Transverse colon (tissue), 4 donors: Measurements from ENCODE around the gene RGS16. TPM values are rescaled to one million over a fixed set of nuclear protein-coding genes. Genes with fewer than 3 reads are reported as not detected.

Experiments
- DNase-seq: peaks from one replicate; pipeline ENCODE4 v3.0.0-alpha.2; 2019
- H3K27ac ChIP-seq, 4 donors: fragments of 200-600 bp; sonication (generic); 2 replicates each; pipeline ENCODE4 v1.5.1; 2016 to 2018; ENCODE audit warnings: inconsistent platforms in 4 of 4
- H3K27me3 ChIP-seq: fragments of 200-600 bp; sonication (generic); 2 replicates; pipeline ENCODE4 v1.5.1; 2017; ENCODE audit warnings: inconsistent platforms
- H3K36me3 ChIP-seq, 4 donors: fragments of 200-600 bp; sonication (generic); 2 replicates each; pipeline ENCODE4 v1.5.1; 2017 to 2019; ENCODE audit warnings: inconsistent platforms in 4 of 4
- H3K4me1 ChIP-seq, 4 donors: fragments of 200-600 bp; sonication (generic); 2 replicates each; pipeline ENCODE4 v1.5.1; 2017 to 2020; ENCODE audit warnings: inconsistent platforms in 4 of 4
- H3K4me3 ChIP-seq, 4 donors: fragments of 200-600 bp; sonication (generic); 1 replicate in 1 of 4; 2 replicates in 3 of 4; pipeline versions ENCODE4 v1.5.1 to v1.6.1; 2017 to 2019; ENCODE audit warnings: inconsistent platforms in 4 of 4
- H3K9me3 ChIP-seq, 2 donors: fragments of 200-600 bp; sonication (generic); 2 replicates each; pipeline ENCODE4 v1.5.1; 2017 to 2019; ENCODE audit warnings: inconsistent platforms in 2 of 2
- CTCF ChIP-seq, 5 experiments: fragments of 200-600 bp in 3 of 5; fragments of 450-650 bp in 2 of 5; sonication (generic) in 3 of 5; IDR thresholded peaks; 1 replicate in 2 of 5; 2 replicates in 3 of 5; pipeline ENCODE4 v1.5.1; 2016 to 2017; ENCODE audit warnings: antibody characterized with exemption in 5 of 5, inconsistent platforms in 3 of 5, mild to moderate bottlenecking in 2 of 5, moderate library complexity in 1 of 5
- EP300 ChIP-seq: sonication (generic); formaldehyde crosslinking; IDR thresholded peaks from one replicate; pipeline ENCODE4 v1.6.1; 2017; ENCODE audit warnings: antibody characterized with exemption, low read depth
- POLR2A ChIP-seq: fragments of 450-650 bp; IDR thresholded peaks from one replicate; pipeline ENCODE4 v1.6.1; 2016; ENCODE audit warnings: antibody characterized with exemption, mild to moderate bottlenecking, moderate library complexity
- POLR2AphosphoS5 ChIP-seq, 3 donors: sonication (generic); formaldehyde crosslinking; IDR thresholded peaks; one replicate each; pipeline ENCODE4 v1.6.1; 2016; ENCODE audit warnings: antibody characterized with exemption in 3 of 3
- WGBS, 2 donors: methylation state at CpG; one replicate each; pipeline ENCODE4 v1.1.5; 2018; ENCODE audit warnings: low coverage in 1 of 2; 5-methylcytosine and 5-hydroxymethylcytosine counted together
- in situ Hi-C, 4 donors: fragments of 200-750 bp; cut with MboI; loops; one replicate each; pipeline versions ENCODE4 v1.15.0 to v1.15.1; 2017; ENCODE audit warnings: low sequenced_read_pairs in 3 of 4, low pct_ligation_motif_present in 1 of 4, low pct_unique_long_range_greater_than_20kb in 1 of 4
- intact Hi-C: fragments of 100-400 bp; cut with DNase I; formaldehyde crosslinking; loops from one replicate; pipeline ENCODE4 v1.15.1; 2023; ENCODE audit warnings: low total_unique reads
- total RNA-seq, 4 donors: library from RNA; depleted of rRNA; stranded (reverse); fragments of >200 nt; gene quantifications; one replicate each; pipeline ENCODE4 v1.1.0, GENCODE V29; 2016

The RGS16 gene
- total RNA-seq, 4 donors from 2014 or later = 0.82 to 3.0 (median 1.7) TPM; not detected in 1

GRCh38 chr1:182600745-182601415, 3.3 kb downstream of the RGS16 start:
- intact Hi-C loops = loop anchor here (2.0 kb wide), 1 partner anchor 182 kb away; no protein-coding TSS in a partner anchor
- 58 to 67% methylated on average over 3 to 5 of the region's 5 CpGs for WGBS, 2 donors

GRCh38 chr1:182600036-182600713, 4.0 kb downstream of the RGS16 start:
- no peak overlapping the region for H3K4me3 ChIP-seq
- intact Hi-C loops (loop anchor here (2.0 kb wide), 1 partner anchor 183 kb away; no protein-coding TSS in a partner anchor), in situ Hi-C loops (loop anchor here in 2 of 4 donors (5.0 kb wide), 1 partner anchor 187 kb away; the partner anchor contains the start of gene NPL (in 2 of the 2))
- DNase-seq = no peak
- TF ChIP-seq POLR2AphosphoS5 (IDR thresholded peaks at IDR 0.05) = no peak
- no peak for TF ChIP-seq EP300
- TF ChIP-seq POLR2A = no peak
- TF ChIP-seq CTCF (IDR thresholded peaks at IDR 0.05) = no peak
- WGBS, 2 donors = 76 to 100% methylated on average over 3 to 17 of the region's 17 CpGs
- peaks cover 4 to 16% (median 11%) of the 10 kb centered on the region in 4 donors for H3K4me1 ChIP-seq
- H3K9me3 ChIP-seq = no peaks in the 10 kb centered on the region
- H3K36me3 ChIP-seq = no peaks in the 10 kb centered on the region
- no peak overlapping the region for H3K27ac ChIP-seq
- no peaks in the 10 kb centered on the region for H3K27me3 ChIP-seq

More at GRCh38 chr1:182600745-182601415, 3.3 kb downstream of the RGS16 start:
- no peak overlapping the region for H3K4me3 ChIP-seq
- peak overlapping the region in 1 of 4 donors; percentile 7 for H3K27ac ChIP-seq
- no peaks in the 10 kb centered on the region for H3K27me3 ChIP-seq
- TF ChIP-seq POLR2A (no peak), POLR2AphosphoS5 (IDR thresholded peaks at IDR 0.05) (no peak), EP300 (no peak), CTCF (IDR thresholded peaks at IDR 0.05) (no peak)
- H3K36me3 ChIP-seq = no peaks in the 10 kb centered on the region
- no peak for DNase-seq
- H3K4me1 ChIP-seq = peaks cover 4 to 16% (median 11%) of the 10 kb centered on the region in 4 donors
- no peaks in the 10 kb centered on the region for H3K9me3 ChIP-seq
- in situ Hi-C loops = loop anchor here in 2 of 4 donors (5.0 kb wide), 1 partner anchor 186 kb away; the partner anchor contains the start of gene NPL (in 2 of the 2)

GRCh38 chr1:182599339-182599738, 4.8 kb downstream of the RGS16 start:
- intact Hi-C loops = no loop called here
- Histone ChIP-seq H3K4me3 (no peak overlapping the region), H3K36me3 (no peaks in the 10 kb centered on the region), H3K9me3 (no peaks in the 10 kb centered on the region), H3K27ac (no peak overlapping the region), H3K4me1 (peaks cover 4 to 11% (median 7%) of the 10 kb centered on the region in 4 donors), H3K27me3 (no peaks in the 10 kb centered on the region)
- 90% methylated on average over 6 of the region's 6 CpGs; no CpG with 5 or more reads in 1 of the 2 donors for WGBS, 2 donors
- in situ Hi-C loops = loop anchor here in 3 of 4 donors (5.0 to 25.0 kb wide), 4 partner anchors 155 to 512 kb away; partner anchors contain the start of gene NPL (in 1 of the 3)
- TF ChIP-seq POLR2A (no peak), CTCF (IDR thresholded peaks at IDR 0.05) (peak in 1 of 5 experiments; percentile 17)
- DNase-seq = no peak

- Histone ChIP-seq H3K27me3 (no peaks in the 10 kb centered on the region), H3K36me3 (no peaks in the 10 kb centered on the region), H3K4me1 (peaks cover 0 to 2% (median 0%) of the 10 kb centered on the region in 4 donors), H3K9me3 (no peaks in the 10 kb centered on the region), H3K27ac (no peak overlapping the region), H3K4me3 (no peak overlapping the region)
- in situ Hi-C loops (loop anchor here in 3 of 4 donors (5.0 to 25.0 kb wide), 4 partner anchors 153 to 511 kb away; partner anchors contain the start of gene NPL (in 1 of the 3)), intact Hi-C loops (no loop called here)
- no peak for TF ChIP-seq POLR2A
- no peak for TF ChIP-seq POLR2AphosphoS5 (IDR thresholded peaks at IDR 0.05)
- no peak for TF ChIP-seq EP300
- no peak for TF ChIP-seq CTCF (IDR thresholded peaks at IDR 0.05)
- no peak for DNase-seq
- WGBS, 2 donors = 68% methylated on average over 5 of the region's 5 CpGs; no CpG with 5 or more reads in 1 of the 2 donors
Measured at GRCh38 chr1:182598296-182598695, 5.9 kb downstream of the RGS16 start.
